GM12878 (cell line): ENCODE data around the gene EIF3B. TPM values are rescaled to one million over a fixed set of nuclear protein-coding genes. Genes with fewer than 3 reads are reported as not detected.

Experiments used
- ATF2 ChIP-seq: IDR thresholded peaks from 2 replicates; pipeline ENCODE4 v1.6.1; 2012; ENCODE audit warnings: low read length, inconsistent platforms
- ATF3 ChIP-seq: IDR thresholded peaks from 2 replicates; pipeline ENCODE4 v1.6.1; 2011; ENCODE audit warnings: low read depth, mild to moderate bottlenecking, low read length, moderate library complexity, borderline replicate concordance; ENCODE audit errors: extremely low read depth
- CEBPZ ChIP-seq: fragments of 150-350 bp; IDR thresholded peaks from 2 replicates; pipeline ENCODE4 v1.6.1; 2016; ENCODE audit warnings: low read depth, low read length
- HDGF ChIP-seq: fragments of 450-650 bp; IDR thresholded peaks from 2 replicates; pipeline ENCODE4 v1.6.1; 2016; ENCODE audit warnings: antibody characterized with exemption
- RCOR1 ChIP-seq: conservative IDR thresholded peaks from 2 replicates; pipeline ENCODE4 v1.6.1; 2012; ENCODE audit warnings: low read depth, low read length, improper control_type of control experiment
- SMC3 ChIP-seq: IDR thresholded peaks from 2 replicates; pipeline ENCODE4 v1.6.1; 2011; ENCODE audit warnings: low read length, improper control_type of control experiment, borderline replicate concordance
- YY1 ChIP-seq: IDR thresholded peaks from 2 replicates; pipeline ENCODE4 v1.6.1; 2011; ENCODE audit warnings: low read depth, mild to moderate bottlenecking, low read length
- ZNF217 ChIP-seq: fragments of 450-650 bp; IDR thresholded peaks from 2 replicates; pipeline ENCODE4 v1.6.1; 2017; ENCODE audit warnings: antibody characterized with exemption, mild to moderate bottlenecking
- polyA plus RNA-seq, 11 experiments: library from polyadenylated mRNA; depleted of rRNA in 4 of 11; unstranded in 6 of 11; stranded (reverse) in 5 of 11; fragments of >200 nt; fragmentation: Nextera tagmentation in 4 of 11; fragmentation: Illumina TruSeq in 1 of 11; extraction: Ambion mirVana in 4 of 11; extraction: Trizol in 1 of 11; gene quantifications; 1 replicate in 1 of 11; 2 replicates in 10 of 11; pipeline versions ENCODE4 v1.2.1 to v1.2.3, GENCODE V29; 2011 to 2016; ENCODE audit warnings: inconsistent platforms in 2 of 11, missing spikeins in 2 of 11, low read depth in 1 of 11
- total RNA-seq, 4 experiments: library from RNA; depleted of rRNA in 3 of 4; stranded (reverse); fragments of >200 nt in 3 of 4; fragmentation: Illumina TruSeq in 1 of 4; extraction: Trizol in 1 of 4; gene quantifications; 2 replicates each; pipeline versions ENCODE4 v1.2.1 to v1.2.3, GENCODE V29; 2013 to 2021

The EIF3B gene
- total and polyA plus RNA-seq, 10 of the 15 experiments (the other 5 are each of a cell fraction or from before 2014, with no cell fraction given) = 17.6 to 275 (median 153) TPM

GRCh38 chr7:2403014-2403717 lies 48.5 kb downstream of the EIF3B start, which contains the start of gene CHST12 (continued):
- TF ChIP-seq ATF2 (no peak), CEBPZ (no peak), HDGF (no peak), ATF3 (no peak), RCOR1 (0 out of 2 replicates have a peak, but pooled peaks have one; percentile 33), YY1 (no peak), SMC3 (no peak), ZNF217 (peak; percentile 99)
